HG02943 (cell line): ENCODE data around the gene ADAMTSL4.

Experiments
- ATAC-seq: cut with Tn5 transposase; IDR thresholded peaks from one replicate; pipeline ENCODE4 v1.9.1; 2021; ENCODE audit warnings: mild to moderate bottlenecking, low read depth, moderate library complexity; ENCODE audit not compliant: unreplicated experiment

The ADAMTSL4 gene

DNA sequence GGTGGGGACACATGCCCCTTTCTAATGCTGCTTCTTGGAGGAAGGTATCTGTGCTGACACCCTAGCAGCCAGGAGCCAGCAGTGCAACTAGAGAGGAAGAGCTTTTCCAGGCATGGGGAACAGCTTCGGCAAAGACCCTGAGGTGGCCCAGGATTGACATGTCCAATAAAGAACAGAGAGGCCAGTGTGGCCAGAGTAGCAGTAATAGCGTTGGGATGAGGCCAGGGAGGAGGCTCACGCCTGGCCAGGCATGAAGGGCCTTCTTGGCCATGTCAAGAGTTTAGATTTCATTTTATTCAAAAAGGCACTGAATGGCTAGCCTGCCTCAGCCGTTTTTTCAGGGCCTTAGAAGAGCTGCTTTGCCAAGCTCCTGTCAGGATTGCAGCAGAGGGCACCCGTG, 16.3 kb upstream of the ADAMTSL4 start:
- no peak for ATAC-seq

DNA sequence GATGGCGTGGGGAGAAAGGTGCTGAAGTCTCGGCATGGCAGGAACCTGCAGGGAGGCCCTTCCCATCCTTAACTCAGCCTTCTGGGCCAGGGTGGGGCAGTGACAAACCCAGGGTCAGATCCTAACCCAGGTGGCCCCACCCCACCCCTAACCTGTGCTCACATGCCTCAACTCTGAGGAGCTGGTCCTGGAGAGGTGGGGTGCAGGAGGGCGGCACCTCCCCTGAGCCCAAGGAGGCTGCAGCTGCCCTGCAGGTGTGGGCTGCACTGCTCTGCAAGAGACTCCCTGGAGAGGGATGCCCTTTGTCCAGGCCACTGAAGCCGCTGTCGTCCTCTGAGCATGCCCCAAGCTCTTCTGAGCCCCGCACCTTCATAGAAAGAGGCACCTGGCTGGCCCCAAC, 15.2 kb upstream of the ADAMTSL4 start:
- no peak for ATAC-seq

DNA sequence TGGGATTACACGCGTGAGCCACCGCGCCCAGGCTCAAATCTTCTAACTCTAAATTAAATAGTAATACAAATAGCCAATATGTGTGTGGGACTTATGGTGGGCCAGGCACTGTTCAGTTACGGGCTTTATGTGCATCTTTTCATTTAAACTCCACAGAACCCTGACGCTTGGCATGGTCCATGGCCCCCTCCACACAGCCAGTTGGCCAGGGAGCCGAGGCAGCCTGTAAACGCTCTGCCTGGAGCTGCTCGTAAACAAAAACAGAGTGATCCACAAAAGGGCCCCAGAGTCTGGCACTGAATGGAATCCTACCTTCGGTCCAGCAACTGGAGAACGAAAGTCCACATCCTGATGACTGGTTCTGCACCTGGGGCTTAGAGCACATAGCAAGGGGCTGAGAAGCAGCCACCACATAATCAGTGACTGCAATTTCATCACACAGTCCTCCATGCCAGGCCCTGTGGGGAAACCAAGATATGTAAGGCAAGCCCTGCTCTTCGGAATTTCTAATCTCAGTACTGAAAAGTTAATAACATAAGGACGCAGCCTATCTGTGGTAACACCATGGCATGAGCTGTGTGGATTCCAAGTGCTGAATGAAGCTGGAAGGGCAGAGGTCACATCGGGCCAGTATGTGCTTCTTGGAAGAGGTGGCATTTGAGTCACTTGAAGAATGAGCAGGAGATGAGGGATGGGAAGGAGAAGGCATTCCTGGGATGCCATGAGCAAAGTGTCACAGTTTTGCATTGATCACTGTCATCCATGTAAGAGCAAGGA, 13.5 kb upstream of the ADAMTSL4 start:
- no peak for ATAC-seq

DNA sequence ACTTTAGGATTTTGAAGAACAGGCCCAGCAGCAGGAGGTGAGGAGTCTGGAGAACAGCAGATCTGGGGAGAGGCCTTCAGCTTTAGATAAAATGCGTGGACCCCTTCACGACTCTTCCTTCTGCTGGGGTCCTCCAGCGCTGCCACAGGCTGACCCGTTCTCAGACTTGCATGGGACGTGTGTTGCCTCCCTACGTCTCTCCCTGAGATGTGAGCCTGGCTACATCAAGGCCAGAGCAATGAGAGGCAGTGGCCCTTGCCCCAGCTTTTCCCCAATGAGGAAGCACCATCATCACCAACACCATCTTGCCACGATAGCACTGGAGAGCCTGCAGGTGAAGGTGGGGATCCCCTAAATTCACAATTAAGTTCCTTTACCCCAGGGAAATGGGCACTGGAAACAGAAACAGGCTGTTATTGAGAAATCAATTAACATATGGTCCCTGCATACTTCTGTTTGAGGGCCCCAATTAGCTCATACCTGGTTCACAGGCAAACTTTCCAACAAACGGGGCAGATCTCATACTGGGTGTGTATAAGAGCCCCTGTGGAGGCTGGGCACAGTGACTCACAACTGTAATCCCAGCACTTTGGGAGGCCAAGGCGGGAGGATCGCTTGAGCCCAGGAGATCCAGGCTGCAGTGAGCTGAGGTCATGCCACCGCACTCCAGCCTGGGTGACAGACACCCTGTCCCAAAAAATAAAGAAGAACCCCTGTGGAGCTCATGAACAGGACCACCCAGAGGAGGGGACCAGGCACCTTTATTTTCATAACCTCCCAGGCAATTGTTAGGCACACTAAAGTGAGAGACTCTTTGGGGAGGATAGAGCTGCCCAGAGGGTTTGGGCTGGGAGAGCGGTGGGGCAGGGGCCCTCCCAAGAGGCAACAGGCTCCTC, 12.1 kb upstream of the ADAMTSL4 start:
- ATAC-seq = no peak

DNA sequence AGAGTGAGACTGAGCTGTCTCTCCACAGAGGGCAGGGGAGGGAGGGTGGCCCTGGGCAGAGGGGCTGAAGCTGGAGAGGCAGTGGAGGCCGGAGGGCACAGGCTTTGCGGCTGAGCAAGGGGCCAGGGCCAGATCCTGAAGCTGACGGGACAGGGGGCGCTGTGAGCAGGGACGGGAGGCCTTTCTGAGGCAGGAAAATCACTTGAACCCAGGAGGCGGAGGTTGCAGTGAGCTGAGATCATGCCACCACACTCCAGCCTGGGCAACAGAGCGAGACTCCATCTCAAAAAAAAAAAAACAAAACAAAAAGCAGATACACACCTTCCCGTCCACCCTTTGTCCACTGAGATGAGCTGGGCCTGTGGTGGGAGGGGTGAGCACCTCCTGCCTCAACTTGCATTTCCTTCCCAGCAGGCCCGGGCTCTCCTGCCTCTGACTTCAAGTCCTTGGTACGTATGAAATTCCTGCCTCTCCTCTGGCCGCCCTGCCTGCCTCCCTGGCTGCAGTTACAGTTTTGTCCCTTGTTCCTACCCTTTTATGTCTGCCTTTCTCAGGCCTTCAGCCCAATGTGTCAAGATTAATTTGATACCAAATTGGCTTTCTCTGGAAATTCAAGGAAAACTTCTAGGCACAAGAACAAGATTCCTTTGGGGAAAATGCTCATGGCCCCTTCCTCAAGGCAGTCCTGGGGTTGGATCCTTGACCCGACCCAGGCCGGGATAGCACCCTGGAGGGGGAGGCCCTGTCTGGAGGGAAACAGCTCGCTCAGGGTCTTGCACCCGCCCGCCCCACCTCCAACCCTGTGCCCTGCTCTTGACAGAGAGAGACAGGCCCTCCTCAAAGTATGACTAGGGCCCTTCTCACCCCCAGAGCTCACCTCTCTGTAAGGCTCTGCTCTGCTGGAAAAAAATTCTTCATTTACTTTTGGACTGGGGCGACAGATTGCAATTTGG, 11.2 kb upstream of the ADAMTSL4 start:
- ATAC-seq = no peak

DNA sequence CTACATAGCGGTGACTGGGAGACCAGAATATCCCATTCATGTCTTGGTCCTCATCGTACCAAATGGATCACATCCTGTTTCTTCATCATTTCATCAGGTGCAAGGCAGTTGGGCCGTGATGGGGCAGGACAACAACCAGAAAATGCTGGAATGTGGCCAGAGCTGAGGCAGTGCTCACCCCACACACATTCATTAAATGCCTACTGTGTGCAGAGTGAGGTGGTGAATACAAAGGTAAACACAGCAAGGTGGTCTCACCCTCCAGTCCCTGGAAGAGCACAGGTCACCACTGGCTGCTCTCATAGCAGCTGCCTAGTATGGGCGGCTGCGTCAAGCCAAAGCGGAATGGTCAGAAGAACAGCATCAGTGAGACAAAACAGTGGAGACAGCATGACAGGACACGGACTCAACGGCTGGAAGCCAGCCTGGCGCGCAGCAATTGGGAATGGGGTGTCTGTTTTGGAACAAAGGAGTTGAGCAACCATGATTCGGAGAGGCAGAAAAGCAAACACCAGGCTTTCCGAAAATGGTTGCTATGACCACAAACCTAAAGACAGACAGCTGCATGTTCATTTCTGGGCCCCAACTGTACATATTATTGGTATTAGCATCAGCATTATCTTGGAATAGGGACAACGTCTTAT, 5.6 kb upstream of the ADAMTSL4 start:
- no peak for ATAC-seq

DNA sequence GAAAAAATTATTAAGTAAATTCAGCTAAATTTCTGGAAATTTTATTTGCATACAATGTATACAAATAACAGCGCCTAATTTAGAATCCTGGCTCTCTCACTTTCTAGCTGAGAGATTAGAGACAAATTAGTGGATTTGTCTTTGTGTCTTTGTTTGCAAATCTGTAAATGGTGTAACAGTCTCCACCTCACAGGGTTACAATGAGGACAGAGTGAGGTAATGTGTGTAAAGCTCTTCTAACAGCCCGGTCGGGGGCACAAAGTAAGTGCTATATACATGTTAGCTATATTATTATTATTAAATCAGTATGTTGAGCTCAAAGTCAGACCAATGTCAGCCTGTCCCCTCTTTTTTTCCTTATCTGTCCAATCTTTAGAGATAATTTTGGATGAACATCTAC, 5.0 kb upstream of the ADAMTSL4 start:
- no peak for ATAC-seq

DNA sequence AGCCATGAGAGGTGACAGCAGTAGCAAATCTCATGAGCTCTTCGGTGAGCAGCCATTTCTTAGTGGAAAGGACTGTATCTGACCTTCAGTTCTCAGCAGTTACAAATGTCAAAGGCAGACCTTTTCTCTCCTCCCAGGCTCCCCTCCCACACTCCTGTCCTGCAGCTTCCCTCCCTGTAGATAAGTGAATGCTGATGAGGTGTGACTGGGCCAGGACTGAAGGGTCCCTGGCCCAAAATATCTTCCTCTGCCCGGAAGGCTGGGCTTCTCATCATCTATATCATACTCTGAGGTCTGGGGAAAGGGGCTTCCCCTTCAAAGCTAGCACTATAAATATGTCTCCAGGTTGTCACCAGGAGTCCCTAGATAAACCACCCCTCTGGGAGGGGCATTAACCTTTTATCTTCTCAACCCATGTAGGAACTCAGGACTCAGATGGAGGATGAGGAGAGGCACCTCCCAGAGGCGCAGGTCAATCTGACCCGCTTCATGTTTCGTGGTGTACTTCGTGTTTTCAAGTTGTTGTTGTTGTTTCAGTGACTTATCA, 3.6 kb upstream of the ADAMTSL4 start:
- ATAC-seq = no peak

DNA sequence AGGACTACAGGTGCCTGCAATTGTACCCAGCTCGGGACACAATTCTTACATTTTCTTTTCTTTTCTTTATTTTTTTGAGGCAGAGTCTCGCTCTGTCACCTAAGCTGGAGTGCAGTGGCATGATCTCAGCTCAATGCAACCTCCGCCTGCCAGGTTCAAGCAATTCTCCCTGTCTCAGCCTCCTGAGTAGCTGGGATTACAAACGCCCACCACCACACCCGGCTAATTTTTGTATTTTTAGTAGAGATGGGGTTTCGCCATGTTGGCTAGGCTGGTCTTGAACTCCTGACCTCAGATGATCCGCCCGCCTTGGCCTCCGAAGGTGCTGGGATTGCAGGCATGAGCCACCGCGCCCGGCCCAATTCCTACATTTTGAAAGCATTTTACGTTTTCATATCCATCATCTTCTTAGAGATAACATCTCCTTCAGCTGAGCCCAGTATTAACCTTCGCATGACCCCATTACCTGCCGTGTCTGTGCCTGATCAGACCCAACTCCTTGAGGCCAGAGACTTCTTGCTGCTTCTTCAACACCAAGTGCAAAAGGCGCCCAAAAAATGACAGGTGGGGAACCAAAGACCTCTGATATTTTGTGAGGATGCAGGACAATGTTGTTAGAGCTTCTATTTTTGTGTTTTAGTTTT, 2.8 kb upstream of the ADAMTSL4 start:
- ATAC-seq = no peak

DNA sequence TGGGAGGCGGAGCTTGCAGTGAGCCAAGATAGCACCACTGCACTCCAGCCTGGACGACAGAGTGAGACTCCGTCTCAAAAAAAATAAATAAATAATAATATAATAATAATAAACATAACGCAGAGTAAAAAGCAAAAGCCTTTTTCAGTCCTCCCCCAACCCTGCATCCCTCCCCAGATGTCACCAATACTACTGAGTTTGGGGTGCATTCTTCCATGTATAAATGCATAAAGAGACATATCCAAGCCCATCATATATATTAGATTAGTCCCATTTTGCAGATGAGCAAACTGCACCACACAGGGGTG, 930 bp upstream of the ADAMTSL4 start:
- ATAC-seq = no peak

DNA sequence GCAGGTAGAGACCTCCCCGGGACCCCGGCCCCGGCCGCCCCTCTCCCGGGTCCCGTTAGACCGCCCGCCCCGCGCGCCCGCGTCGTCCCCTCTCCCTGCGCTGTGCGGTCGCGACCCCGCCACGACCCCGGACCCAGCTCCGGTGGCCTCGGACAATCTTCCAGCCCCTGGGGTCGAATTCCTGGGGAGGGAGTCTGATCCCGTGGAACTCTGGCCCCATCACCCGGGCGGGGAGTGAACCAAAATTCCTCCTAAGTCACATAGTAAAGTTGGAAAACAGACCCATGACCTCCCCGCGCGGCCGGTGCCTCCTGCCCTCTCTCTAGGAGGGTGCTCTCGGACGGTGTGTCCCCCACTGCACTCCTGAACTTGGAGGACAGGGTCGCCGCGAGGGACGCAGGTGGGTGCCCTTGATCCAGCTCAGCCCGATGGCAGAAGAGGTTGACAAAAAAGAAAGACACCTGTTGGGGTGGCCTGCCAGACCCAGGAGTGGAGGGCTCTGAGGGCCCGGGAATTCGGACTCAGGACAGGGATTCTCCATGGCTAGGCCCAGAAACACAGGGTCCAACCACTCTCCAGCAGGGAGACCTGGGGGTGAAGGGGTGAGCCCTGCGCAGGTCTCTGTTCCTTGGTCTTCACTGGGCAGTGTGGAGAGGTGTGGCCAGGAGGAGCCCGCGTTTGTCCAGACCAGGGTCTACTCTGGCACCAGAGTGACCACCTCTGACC, 451 bp downstream of the ADAMTSL4 start:
- ATAC-seq = no peak

DNA sequence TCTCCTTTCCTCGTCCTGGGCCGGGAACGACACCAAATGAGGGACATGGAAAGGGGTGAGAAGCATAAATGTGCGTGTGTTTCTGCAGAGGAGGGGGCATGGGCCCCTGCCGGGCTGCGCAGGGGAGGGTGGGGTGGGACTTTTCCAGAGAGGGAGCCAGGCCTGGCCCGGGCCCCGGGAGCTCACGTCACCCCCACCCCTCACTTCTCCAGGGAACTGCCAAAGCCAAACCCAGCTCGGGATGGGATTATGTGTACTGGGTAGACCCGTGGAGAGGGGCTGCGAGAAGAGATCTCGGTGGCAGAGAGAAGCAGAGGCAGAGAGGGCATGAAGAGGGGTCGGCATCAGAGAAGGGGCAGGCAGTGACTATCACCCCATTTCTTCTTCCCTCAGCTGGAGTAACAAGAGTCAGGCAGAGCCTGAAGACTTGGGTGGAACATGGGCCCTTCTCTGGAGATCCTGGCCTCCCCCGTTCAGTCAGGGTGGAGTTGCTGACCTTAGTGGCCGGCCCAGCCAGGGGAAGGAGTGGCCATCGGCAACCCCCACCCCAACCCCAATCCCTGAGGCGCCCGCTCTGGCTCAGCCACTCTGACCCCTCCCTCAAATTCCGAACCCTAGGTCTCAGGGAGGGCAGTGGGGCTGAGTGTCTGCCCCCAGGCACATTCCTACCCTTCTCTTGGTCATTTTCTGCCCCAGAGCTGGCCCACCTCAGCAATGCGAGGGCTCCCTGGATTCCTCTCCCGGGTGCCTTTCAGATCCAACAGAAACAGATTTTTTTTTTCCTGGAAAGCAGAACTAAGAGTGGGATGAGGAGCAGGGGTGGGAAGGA, 1.2 kb downstream of the ADAMTSL4 start:
- no peak for ATAC-seq

DNA sequence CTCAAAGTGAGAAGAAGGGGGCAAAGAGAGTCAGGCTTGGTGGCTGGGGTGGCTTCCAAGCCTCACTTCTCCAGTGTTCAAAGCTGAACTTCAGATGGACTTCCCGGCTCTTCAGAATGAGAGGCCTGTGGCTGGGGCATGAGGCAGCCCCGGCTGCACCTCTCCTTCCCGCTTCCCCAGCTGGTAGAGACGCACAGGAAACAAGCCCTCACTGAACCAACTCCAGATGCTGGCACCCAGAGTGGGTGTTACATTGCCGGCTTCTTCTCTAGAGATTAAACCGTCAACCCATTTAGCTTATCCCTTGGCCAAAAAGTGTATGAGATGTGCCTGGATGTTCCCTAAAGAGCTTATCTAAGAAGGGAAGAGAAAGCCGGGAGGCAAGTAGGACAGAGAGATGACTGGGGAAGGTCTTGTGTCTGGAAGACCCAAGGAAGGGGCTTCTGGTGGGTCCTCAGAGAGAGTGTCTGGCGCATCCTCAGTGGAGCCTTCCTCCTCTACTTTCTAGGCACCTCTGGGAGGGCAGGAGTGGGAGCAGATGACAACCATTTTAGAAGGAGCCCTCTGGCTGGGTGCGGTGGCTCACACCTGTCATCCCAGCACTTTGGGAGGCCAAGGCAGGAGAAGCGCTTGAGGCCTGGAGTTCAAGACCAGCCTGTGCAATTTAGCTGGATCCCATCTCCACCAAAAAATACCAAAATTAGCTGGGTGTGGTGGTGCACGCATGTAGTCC, 2.0 kb downstream of the ADAMTSL4 start:
- ATAC-seq = no peak

DNA sequence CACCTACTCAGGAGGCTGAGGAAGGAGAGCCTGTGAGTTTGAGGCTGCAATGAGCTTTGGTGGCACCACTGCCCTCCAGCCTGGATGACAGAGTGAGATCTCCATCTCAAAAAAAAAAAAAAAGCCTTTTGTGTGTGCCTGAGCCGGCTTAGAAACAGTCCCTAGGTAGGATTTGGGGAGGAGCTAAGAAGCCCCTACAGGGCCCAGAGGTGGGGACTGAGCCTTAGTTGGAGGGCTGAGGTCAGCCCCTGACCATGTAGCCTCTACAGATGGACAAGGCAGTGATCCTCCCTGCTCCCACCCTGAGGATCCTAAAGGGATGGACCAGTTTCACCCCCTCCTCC, 2.5 kb downstream of the ADAMTSL4 start:
- ATAC-seq = no peak

DNA sequence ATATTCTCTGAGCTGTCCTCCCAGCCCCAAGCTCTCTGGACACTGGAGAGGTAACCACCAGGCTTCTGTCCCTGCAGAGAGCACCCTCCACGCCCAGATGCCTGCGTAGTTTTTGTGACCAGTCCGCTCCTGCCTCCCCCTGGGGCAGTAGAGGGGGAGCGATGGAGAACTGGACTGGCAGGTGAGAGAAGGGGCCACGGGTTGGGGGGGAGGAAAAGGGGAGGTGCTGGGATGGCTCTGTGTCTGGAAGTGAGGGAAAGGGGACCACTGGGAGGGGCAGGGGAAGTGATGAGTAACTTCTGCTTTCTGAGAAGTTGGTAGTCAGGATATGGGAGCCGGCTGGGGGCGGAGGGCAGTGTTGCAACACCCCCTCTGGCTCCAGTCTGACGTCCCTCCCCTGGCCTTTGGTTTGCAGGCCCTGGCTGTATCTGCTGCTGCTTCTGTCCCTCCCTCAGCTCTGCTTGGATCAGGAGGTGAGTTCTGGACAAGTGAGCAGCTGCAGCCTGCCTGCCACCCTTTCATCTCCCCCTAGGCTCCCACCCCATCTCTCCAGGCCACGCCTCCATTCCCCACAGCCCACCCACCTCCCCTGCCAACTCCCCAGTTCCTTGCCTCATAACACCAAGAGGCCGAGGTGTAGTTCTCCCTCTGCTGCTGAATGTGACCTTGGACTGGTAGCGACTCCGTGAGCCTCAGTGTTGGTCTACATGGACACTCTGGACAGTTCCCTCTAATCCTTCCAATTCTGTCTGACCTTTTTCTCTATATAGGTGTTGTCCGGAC, 3.1 kb downstream of the ADAMTSL4 start:
- ATAC-seq = no peak

DNA sequence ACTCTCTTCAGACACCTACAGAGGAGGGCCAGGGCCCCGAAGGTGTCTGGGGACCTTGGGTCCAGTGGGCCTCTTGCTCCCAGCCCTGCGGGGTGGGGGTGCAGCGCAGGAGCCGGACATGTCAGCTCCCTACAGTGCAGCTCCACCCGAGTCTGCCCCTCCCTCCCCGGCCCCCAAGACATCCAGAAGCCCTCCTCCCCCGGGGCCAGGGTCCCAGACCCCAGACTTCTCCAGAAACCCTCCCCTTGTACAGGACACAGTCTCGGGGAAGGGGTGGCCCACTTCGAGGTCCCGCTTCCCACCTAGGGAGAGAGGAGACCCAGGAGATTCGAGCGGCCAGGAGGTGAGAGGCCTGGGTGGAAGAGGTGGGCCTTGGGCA, 3.7 kb downstream of the ADAMTSL4 start:
- no peak for ATAC-seq
